Suprapubic skin (tissue), 4 donors: ENCODE results near the gene GNAT3. TPM values are rescaled to one million over a fixed set of nuclear protein-coding genes. Genes with fewer than 3 reads are reported as not detected.

Source experiments
- DNase-seq, 2 donors: peaks; one replicate each; pipeline ENCODE4 v3.0.0-alpha.2; 2019; ENCODE audit warnings: low spot score in 2 of 2
- H3K27ac ChIP-seq: fragments of 200-600 bp; sonication (generic); one replicate; pipeline ENCODE4 v1.5.1; 2019
- H3K27me3 ChIP-seq: fragments of 200-600 bp; sonication (generic); one replicate; pipeline ENCODE4 v1.5.1; 2019
- H3K36me3 ChIP-seq: fragments of 200-600 bp; sonication (generic); one replicate; pipeline ENCODE4 v1.5.1; 2019
- H3K4me1 ChIP-seq: fragments of 200-600 bp; sonication (generic); one replicate; pipeline ENCODE4 v1.5.1; 2019
- H3K4me3 ChIP-seq: fragments of 200-600 bp; sonication (generic); one replicate; pipeline ENCODE4 v1.5.1; 2019; ENCODE audit warnings: mild to moderate bottlenecking
- H3K9me3 ChIP-seq: fragments of 200-600 bp; sonication (generic); one replicate; pipeline ENCODE4 v1.5.1; 2019
- EP300 ChIP-seq: sonication (generic); formaldehyde crosslinking; IDR thresholded peaks from one replicate; pipeline ENCODE4 v1.6.1; 2017; ENCODE audit warnings: antibody characterized with exemption
- POLR2A ChIP-seq, 2 donors: fragments of 450-650 bp; IDR thresholded peaks; one replicate each; pipeline ENCODE4 v1.6.1; 2017; ENCODE audit warnings: antibody characterized with exemption in 2 of 2, mild to moderate bottlenecking in 2 of 2, moderate library complexity in 2 of 2
- POLR2AphosphoS5 ChIP-seq, 3 donors: sonication (generic); formaldehyde crosslinking; IDR thresholded peaks; one replicate each; pipeline ENCODE4 v1.6.1; 2017; ENCODE audit warnings: antibody characterized with exemption in 3 of 3
- WGBS: methylation state at CpG from one replicate; pipeline ENCODE4 v1.1.5; 2018; 5-methylcytosine and 5-hydroxymethylcytosine counted together
- total RNA-seq, 4 donors: library from RNA; depleted of rRNA; stranded (reverse); fragments of >200 nt; gene quantifications; one replicate each; pipeline ENCODE4 v1.1.0, GENCODE V29; 2016
- TF ChIP-seq, protein P1 (sequence below), 2 donors: fragments of 200-600 bp in 1 of 2; fragments of 450-650 bp in 1 of 2; sonication (generic) in 1 of 2; IDR thresholded peaks; one replicate each; pipeline ENCODE4 v1.5.1; 2016 to 2019; ENCODE audit warnings: antibody characterized with exemption in 2 of 2, mild to moderate bottlenecking in 1 of 2, moderate library complexity in 1 of 2

Gene GNAT3
- total RNA-seq, 4 donors from 2014 or later = not detected

DNA sequence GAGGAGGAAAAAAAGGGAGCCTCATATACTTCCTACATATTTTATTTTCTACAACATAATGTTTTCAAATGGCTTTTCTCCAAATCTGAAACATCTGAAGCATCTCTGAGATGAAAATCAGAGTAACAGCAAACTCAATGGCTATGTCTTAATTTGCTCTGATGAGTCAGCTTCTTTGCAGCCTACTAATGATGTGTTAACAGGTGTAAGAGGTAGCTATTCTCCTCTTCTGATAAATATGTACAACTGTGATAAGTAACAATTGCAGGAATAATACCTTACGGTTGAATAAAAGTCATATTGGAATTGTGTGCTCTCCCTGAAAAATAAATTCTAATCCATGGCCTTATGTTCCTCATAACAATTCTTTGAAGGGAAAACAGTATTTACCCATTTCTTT, 45.2 kb downstream of the GNAT3 start:
- TF ChIP-seq POLR2AphosphoS5 (IDR thresholded peaks at IDR 0.05) = no peak
- TF ChIP-seq POLR2A (IDR thresholded peaks at IDR 0.05) = no peak
- no peak for TF ChIP-seq EP300
- TF ChIP-seq, protein P1, sequence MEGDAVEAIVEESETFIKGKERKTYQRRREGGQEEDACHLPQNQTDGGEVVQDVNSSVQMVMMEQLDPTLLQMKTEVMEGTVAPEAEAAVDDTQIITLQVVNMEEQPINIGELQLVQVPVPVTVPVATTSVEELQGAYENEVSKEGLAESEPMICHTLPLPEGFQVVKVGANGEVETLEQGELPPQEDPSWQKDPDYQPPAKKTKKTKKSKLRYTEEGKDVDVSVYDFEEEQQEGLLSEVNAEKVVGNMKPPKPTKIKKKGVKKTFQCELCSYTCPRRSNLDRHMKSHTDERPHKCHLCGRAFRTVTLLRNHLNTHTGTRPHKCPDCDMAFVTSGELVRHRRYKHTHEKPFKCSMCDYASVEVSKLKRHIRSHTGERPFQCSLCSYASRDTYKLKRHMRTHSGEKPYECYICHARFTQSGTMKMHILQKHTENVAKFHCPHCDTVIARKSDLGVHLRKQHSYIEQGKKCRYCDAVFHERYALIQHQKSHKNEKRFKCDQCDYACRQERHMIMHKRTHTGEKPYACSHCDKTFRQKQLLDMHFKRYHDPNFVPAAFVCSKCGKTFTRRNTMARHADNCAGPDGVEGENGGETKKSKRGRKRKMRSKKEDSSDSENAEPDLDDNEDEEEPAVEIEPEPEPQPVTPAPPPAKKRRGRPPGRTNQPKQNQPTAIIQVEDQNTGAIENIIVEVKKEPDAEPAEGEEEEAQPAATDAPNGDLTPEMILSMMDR (IDR thresholded peaks at IDR 0.05) = no peak
- no peaks in the 10 kb centered on the region for H3K36me3 ChIP-seq
- 93% methylated on average over 1 of the region's 1 CpG for WGBS
- no peak overlapping the region for H3K27ac ChIP-seq
- no peaks in the 10 kb centered on the region for H3K27me3 ChIP-seq
- H3K4me1 ChIP-seq = no peaks in the 10 kb centered on the region
- no peaks in the 10 kb centered on the region for H3K9me3 ChIP-seq
- no peak overlapping the region for H3K4me3 ChIP-seq
- DNase-seq = no peak

DNA sequence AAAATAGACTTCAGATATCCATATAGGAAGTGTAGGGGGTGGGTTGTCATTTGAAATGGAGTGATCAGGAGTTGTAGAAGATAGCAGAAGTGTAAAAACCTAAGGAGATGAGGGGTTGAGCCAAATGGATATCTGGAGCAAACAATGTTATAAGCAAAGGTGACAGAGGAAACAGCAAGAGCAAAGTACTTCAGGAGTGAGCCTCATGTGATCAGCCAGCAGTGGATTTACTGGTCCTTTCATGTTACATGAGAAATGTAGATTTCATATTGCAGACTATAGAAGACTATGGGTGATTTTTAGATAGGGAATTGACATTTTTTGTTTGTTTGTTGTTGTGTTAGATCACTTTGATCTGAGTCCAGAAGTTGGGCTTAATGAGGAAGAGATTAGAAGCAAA, 47.7 kb downstream of the GNAT3 start:
- DNase-seq = no peak
- Histone ChIP-seq H3K27me3 (no peaks in the 10 kb centered on the region), H3K36me3 (no peaks in the 10 kb centered on the region), H3K27ac (no peak overlapping the region), H3K4me3 (no peak overlapping the region), H3K4me1 (no peaks in the 10 kb centered on the region), H3K9me3 (no peaks in the 10 kb centered on the region)
- TF ChIP-seq, protein P1 (IDR thresholded peaks at IDR 0.05) = no peak
- TF ChIP-seq POLR2AphosphoS5 (IDR thresholded peaks at IDR 0.05) = no peak
- no peak for TF ChIP-seq EP300
- no peak for TF ChIP-seq POLR2A (IDR thresholded peaks at IDR 0.05)

DNA sequence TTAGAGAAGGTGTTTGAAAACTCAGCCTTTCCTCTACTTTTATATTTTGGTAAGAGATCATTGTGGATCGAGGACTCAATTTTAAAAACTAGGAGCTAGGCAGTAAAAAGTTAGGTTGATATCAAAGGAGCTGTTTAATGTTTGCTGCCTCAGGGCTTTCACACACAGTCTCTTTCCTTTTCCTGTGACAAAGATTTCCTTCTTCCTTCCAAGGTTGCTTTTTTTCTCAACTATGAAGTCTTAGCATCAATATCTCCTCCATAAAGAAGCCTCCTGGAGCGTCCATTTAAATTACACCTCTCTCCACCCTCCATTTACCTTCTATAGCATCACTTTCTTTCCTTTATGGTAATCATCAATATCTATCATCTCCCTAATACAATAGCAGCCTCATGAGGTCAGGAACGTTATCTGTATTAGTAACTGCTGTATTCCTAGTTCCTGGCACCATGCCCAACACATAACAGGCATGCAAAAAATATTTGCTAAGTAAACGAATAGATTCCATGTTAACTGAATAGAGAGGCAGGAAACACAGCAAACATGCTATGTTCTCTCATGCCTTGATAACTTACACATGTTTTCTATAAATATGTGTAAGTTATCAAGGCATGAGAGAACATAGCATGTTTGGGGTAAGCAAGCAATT, 48.5 kb downstream of the GNAT3 start:
- H3K4me1 ChIP-seq = no peaks in the 10 kb centered on the region
- H3K36me3 ChIP-seq = no peaks in the 10 kb centered on the region
- TF ChIP-seq EP300 (no peak), POLR2A (IDR thresholded peaks at IDR 0.05) (no peak)
- no peaks in the 10 kb centered on the region for H3K9me3 ChIP-seq
- no peak overlapping the region for H3K4me3 ChIP-seq
- WGBS = 38% methylated on average over 4 of the region's 4 CpGs
- no peak for DNase-seq
- no peak overlapping the region for H3K27ac ChIP-seq
- no peaks in the 10 kb centered on the region for H3K27me3 ChIP-seq

DNA sequence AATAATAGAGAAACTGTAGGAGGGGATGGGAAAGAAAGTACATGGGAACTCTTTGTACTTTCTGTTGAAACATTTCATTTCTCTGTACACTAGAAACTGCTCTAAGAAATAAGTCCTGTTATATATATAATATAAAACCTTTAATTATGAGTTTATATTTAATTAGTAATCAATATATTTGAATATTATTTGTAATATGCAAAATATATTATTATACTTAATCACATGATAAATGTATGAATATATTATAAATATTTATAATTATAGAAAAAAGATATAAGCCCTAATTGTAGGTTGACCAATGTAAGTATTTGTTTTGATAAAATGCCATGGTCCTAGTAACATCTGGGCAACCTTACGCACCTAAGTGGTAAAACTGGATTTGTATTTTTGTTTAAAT, 51.0 kb downstream of the GNAT3 start:
- no peak overlapping the region for H3K27ac ChIP-seq
- no peak overlapping the region for H3K4me3 ChIP-seq
- WGBS = 88% methylated on average over 1 of the region's 1 CpG
- no peak for TF ChIP-seq POLR2A (IDR thresholded peaks at IDR 0.05)
- no peak for TF ChIP-seq POLR2AphosphoS5 (IDR thresholded peaks at IDR 0.05)
- TF ChIP-seq EP300 = no peak
- TF ChIP-seq, protein P1 (IDR thresholded peaks at IDR 0.05) = no peak
- H3K4me1 ChIP-seq = no peaks in the 10 kb centered on the region
- H3K36me3 ChIP-seq = no peaks in the 10 kb centered on the region
- H3K27me3 ChIP-seq = no peaks in the 10 kb centered on the region
- DNase-seq = no peak
- no peaks in the 10 kb centered on the region for H3K9me3 ChIP-seq

DNA sequence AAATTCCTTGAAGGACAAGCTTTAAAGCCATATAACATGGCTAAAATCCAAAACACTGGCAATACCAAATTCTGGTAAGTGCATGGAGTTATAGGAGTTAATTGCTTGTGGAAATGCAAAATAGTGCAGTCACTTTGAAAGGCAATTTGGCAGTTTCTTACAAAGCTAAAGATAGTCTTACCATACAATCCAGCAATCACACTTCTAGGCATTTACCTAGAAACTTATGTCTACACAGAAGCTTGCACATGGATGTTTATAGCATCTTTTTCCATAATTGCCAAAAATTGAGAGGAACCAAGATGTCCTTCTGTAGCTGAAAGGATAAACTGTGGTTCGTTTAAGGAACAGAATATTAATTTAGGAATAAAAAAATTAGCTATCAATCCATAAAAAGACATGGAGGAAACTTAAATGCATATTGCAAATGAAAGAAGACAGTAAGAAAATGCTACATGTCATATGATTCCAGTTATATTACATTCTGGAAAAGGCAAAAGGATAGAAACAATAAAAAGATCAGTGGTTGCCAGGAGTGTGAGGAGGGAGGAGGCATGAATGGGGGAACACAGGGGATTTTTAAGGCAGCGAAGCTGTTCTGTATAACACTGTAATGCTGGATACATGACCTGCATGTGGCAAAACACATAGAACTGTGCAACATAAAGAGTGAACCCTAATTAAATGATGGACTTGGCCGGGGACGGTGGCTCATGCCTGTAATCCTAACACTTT, 51.9 kb downstream of the GNAT3 start:
- Histone ChIP-seq H3K9me3 (no peaks in the 10 kb centered on the region), H3K36me3 (no peaks in the 10 kb centered on the region), H3K27ac (no peak overlapping the region), H3K27me3 (no peaks in the 10 kb centered on the region), H3K4me1 (no peaks in the 10 kb centered on the region), H3K4me3 (no peak overlapping the region)
- DNase-seq = no peak
- WGBS = 85% methylated on average over 4 of the region's 4 CpGs
- no peak for TF ChIP-seq POLR2AphosphoS5 (IDR thresholded peaks at IDR 0.05)
- no peak for TF ChIP-seq EP300
- TF ChIP-seq POLR2A (IDR thresholded peaks at IDR 0.05) = no peak
- TF ChIP-seq, protein P1 (IDR thresholded peaks at IDR 0.05) = no peak
